SIG-M5 treated with dmso at 0.1 percent for 504 hours (cell line): ENCODE results near the gene BANP.
"Not testable (repeated sequence)": the region's sequence is repeated elsewhere in the genome, so short reads cannot be mapped to it uniquely, and the experiment has no call there.

Experiments
- DNase-seq: peaks from one replicate; lab custom pipeline; 2025; ENCODE audit not compliant: unreplicated experiment; lab: John Stamatoyannopoulos, UW

The BANP gene

DNA sequence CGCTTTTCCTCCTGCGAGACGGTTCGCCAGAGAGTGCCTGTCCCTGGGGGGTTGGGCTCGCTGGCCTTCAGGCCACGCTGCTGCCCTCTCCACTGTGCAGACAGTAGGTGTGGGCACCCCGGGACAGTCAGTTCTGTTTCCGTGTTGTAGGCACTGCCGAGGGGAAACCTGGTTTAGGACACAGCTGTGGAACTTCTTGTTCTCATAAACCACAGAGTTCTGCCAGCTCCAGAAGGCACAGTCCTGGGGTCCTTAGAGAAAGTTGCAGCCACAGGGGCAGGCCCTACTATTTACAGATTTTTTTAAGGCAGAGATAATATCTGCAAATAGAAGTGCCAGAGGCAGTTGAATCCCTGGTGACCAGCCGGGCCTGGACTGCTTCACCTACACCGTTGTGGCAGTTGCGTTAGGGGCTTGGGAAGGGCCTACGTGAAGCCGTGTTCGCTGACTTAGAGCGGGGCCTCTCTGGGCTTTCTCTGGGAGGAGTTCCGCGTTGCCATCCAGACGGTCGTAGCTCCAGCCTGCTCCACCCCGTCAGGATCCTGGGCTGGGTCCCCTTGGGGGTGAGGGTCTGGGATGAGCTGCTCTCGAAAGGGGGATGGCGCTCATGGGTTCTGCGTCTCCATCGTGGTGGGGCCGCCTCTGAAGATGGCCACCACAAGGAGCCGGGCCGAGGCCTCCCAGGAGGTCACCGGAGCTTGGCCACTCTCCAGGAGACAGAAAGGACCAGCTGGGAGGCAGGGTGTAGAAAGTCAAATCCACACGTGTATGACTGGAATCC is 126.3 kb downstream of the BANP start:
- no peak for DNase-seq

DNA sequence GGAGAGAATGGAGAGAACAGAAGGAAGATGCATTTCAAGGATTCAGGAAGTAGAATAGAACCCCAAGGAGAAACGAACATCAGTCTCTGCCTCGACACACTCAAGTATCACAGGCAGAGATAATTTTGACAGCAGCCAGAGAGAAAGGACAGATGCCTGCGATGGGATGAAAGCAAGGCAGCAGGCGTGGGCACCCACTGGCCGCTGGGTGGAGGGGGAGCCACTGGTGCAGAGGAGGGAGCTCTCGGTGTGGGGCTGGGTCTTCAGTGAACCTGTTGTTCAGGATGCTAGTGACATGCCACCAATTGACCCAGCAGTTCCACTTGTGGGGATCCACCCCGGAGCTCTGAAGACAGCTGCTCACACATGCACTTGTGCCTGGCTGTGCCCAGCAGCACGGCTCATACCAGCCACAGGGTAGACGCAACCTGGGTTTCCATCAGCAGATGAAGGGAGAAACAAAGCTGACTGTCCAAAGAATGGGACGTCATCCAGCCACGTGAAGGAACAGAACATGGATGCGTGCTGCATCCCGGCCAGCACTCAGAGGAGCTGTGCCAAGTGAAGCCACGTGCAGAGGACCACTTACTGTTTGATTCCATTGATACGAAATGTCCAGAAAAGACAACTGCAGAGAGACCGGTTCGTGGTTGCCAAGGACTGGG is 127.0 kb downstream of the BANP start:
- no peak for DNase-seq

DNA sequence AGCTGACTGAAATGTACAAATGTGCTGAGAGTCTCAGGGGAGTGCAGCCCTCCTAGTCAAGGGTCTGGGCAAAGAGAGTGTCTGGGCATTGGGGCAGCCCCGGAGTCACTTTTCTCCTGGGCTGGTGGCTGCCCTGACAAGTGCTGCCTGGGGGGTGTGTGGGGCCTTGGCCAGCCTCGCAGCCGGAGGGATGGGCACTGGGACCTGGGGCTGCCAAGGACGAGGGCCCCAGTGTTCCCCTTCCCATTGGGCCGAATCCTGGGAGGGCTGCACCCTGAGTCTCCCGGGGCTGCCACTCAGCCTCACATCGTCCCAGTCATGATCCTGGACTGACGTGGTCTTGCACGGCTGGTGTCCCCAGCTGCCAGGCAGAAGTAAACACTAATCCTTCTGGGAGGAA is 132.3 kb downstream of the BANP start:
- DNase-seq: no peak

DNA sequence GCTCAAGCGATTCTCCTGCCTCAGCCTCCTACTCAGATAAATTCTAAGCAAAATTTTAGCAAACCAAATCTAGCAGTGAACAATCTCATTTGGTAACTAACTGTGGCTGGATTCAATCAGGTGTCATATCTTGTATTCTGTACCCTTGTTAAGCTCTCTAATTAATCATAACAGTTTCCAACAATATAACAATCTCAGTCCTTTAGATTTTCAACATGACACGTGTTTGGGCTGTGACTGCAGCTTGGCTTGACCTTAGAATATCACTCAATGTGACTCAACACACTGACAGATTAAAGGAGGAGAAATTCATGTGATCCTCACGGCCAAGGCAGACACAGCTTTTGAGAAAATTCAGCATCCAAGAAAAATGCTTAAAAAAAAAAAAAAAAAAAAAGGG is 133.6 kb downstream of the BANP start:
- DNase-seq: no peak

DNA sequence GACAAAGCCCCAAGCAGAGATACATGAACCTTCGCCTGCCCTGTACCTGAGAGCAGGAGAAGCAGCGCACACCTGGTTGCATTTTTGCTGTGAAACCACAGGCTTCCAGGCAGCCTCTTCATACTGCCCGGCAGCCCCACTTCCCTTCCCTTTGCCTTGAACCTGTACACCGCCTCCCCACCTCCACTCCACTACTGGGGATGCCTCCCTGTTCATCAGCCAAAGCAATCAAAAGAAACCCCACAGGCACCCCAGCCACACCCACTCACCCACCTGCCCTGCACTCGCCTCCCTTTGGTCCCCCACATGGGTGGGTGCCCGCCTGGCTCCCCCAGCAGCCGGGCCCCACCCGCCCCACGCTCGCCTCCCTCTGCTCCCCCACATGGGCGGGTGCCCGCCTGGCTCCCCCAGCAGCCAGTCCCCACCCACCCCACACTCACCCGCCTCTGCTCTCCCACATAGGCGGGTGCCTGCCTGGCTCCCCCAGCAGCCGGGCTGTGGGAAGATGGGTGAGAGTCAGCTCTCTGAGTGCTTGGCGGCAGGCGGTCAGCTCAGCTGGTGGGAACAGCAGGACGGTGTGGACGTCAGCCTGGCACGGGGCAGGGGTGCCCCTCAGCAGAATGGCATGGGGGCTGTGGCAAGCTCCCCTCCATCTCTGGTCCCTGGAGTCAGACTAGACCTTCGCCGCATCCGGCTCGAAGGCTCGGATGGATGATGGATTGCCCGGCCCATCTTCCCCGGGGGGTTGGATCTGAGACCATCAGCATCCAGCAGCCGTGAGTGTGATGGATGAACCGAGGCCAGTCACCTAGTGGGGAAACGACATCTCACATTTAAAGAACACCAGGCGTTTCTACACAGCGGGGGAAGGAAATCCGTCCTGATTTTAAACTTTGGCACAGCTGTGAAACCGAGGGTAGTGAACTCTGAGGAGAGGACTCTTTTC is 135.6 kb downstream of the BANP start:
- DNase-seq: no peak

DNA sequence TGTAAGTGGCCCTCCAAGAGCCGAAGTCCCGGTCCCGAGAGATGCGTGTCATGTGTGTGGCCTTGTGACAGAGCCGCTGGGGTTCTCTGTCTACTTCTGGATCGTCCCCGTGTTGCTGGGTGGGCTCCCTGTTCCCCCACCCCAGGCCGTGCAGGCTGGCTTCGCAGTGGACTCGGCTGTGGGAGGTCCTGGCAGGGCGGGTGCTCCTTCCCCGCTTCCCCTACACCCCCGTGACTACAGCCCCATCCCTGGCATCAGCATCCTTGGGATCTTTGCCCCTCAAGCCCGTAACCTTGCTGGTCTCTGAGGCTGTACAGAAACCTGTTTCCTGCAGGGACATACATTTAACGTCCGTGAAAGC is 136.3 kb downstream of the BANP start:
- no peak for DNase-seq

DNA sequence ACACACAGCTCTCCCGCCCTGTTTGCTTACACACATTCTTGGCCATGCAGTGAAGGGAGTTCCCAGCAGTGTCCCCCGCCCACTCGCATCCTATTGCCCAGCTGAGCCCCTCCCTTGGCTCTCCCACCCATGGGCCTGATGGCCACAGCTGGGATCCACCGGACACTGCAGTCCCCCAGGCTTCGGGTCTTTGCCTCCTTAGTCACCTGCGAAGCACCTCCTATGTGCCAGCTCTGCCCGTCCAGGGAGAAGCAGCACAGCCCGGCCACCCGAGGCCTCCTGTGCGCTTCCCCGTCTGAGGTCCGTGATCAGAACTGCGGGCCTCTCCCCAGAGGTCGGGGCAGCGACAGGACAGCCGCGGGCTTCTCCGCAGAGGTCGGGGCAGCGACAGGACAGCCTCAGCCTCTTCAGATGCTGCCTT is 136.9 kb downstream of the BANP start:
- no peak for DNase-seq

DNA sequence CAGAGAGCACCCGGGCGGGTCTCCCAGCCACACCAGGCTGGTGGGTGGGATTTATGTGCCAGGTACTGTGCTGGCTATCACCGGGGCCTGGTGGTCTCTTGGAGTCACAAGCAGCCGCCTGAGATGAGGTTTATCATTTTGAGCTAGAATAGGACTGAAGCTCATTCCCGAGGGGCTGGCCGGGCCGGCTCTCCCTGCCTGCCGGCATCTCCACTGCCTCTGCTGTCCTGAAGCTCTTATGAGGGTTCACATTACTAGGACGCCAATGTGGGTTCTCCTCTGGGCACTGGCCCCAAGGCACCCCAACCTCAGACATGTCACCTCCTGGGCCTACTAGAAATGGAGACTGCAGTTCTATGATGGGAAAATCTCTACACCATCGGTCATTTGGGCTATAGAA is 137.4 kb downstream of the BANP start:
- DNase-seq: not testable (repeated sequence)

DNA sequence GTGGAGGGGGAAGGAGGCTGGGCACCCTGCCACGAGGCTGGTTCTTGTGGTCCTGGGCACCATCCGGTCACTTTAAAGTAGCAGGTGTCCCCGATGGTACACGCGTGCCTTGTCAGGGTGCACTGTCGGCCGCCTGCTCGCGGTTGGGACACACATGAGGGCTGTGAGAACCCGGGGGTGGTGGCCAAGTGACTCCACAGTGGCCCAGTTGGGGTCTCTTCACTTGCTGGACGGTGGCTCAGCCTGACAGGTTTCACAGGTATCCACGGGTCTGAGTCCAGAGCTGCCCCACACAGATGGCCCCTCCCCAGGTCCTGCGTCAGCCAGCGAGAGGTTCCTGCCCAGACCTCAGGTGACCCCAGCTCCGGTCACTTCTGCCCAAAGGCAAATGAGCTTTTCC is 137.8 kb downstream of the BANP start:
- not testable (repeated sequence) for DNase-seq

DNA sequence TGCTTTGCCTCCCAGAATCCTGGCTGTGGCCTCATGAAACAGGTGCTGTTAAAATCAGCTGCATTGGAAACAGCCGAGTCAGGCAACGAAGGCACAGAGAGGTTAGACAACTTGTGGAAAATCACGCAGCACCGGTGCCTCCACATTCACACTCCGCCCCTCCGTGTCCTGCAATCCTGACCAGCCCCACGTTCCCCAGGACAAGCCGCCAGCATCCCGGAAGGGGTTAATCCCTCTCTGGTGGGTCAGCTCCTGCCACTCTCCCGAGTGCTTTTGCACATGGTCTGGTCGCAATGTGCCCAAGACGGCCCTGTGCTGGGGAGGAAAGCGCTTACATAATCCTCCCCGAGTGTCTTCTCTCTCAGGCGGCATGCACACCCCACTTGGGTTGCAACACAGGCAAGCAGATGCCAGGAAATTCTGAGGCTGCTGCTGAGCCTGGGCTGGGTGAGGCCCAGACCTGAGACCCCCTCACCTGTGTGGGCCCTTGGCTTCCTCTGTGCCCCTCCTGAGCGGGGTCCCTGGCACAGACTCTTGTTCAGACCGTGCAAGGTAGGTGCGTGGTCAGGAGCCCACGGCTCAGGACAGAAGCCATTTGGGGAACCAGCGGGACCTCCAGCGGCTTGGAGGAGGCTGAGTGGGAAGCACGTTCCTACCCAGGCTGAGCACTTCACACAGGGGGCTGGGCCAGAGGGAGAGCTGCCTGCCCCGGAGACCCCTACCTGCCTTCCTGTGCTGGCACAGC is 138.6 kb downstream of the BANP start:
- DNase-seq: peak; percentile 30

DNA sequence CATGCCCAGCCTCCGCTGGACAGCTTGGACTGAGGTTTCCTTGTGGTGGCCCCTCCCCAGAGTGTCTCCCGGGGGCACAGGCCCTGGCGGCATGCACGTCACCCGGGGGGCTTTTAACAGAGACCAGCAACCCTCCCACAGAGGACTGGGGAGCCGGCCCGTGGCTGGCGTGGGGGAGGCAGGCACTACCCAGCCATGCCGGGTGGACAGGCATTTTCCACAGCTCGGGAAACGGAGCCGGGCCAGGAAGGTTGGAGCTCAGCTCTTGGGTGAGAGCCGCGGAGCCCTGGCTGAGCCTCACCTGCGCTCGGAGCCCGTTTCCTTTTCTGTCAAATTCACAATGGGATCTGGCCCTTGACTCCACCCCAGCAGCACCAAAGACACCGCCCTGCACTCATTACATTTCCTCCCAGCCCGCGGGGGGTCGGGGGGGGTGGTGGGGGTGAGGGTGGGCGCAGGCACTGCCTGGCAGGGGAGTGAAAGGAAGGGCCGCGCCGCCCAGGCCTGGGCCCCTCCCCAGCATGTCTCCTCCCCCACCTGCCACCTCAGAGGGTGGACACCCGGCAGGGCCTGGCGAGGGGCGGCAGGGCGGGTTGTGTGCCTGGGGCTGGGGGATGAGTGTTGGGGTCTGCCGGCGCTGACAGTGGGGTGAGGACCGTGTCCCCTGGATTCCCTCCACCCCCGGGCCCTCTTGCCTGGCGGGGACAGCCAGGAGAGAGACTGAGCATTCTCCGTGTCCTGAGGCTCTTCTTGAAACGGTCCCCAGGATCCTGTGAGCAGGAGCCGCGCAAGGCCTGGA is 139.3 kb downstream of the BANP start:
- not testable (repeated sequence) for DNase-seq

DNA sequence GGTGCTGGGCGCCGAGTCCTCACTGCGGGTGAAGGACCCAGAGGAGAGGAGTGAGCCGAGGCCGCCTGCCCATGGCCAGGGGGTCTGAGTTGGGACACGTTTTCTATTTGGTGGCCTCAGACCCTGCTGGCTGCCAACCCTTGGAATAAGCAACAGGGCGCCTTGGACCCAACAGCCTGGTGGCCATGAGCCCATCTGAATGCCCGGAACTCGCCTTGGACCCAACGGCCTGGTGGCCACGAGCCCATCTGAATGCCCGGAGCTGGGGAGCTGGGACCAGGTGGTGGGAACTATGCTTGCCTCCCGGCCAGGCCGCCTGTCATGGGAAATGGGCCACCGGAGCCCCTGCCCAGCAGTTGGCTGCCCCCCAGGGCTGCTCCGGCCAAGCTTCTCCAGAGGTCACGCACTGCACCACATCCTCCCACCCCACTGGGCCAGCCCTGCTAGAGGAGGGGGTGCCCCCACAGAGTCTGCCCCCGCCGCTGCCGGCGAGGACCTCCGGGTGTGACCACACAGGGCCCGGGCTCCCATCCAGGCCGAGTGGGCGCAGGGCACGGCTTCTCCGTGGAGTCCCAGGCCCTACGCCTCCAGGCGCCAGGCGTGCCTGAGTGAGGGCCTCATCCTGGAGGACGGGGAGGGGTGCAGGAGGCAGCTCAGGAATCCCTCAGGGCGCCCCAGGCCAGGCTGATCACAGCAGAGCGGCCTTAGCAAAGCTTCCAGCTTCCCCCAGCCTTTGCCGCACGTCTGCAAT is 140.2 kb downstream of the BANP start:
- DNase-seq: not testable (repeated sequence)

DNA sequence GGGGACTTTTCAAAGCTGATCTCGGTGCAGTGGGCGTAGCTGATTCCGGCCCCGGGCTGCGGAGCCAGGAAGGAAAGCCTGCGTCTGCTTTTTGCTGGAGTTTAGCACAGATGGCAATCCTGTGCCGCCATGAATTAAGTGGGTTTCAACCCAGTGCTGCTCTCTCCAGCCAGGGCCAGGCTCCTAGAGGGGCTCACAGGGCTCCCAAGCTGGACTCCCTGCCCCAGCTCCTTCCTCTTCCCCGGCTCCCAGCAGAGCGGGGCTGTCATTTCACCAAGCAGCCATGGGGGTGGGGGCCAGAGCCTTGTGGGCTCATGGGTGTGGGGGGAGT is 140.7 kb downstream of the BANP start:
- DNase-seq: not testable (repeated sequence)

DNA sequence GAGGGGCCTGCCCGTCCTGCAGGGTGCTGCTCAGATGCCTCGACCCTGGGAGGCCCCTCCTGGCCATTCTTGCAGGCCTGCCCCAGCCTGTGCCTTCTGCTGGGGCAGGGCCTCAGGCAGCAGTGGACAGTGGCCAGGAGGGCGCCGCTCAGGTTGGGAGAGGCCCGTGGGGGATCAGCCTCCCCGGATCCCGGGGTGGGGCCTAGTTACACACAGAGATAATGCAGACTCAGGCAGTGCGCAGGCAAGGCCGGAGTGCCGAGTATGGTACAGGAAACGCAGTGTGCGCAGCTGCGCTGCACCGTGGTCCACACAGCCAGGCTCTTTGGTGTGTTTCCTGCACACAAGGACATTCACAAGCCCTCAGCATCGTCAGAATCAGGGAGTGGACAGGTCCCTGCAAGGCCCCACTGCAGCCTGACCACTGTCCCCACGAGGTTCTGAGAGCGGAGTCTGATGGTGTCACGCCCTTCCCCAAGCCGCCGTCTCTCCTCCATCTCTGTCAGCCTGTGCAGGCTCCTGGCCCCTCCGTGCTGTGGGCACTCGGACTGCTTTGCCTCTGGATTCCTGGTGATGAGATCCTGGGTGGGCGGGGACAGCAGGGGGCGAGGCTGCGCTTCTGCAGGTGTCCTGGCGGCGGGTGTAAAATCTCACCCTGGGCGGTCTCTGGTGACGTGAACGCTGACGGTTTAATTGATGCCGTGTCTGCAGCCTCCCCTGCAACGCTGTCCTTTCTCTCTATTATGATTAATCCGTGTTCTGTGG is 141.7 kb downstream of the BANP start:
- not testable (repeated sequence) for DNase-seq

DNA sequence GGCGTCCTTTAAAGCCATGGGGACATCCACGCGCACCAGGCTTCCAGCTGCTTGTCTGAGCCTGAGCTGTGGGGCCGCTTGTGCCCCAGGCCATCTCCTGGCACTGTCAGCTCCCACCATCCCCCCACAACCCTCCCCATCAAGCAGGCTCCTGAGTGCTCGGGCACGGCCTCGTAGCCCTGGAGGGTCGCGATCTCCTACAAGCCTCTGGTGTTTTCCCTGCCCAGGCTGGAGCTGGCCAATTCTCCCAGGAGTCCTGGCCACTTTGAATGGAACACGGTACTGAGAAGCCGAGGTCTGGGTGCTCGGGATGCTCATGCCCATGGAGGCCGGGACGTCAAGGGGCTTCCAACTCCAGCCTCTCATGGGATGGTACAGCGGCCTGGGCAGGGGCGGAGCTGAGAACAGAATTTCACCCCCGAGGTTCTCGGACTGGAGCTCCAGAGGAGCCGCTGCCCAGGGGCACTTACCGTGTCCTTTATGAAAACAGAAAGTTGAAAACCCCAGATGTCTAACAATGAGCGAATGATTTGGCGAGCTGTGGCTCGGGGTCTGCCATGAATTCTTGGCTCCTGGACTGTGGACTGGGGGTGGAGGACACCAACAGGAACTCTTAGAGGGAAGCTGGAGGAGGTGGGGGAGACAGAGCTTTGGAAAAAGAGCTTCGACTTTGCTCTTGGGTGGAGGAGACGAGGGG is 142.5 kb downstream of the BANP start:
- DNase-seq: not testable (repeated sequence)

DNA sequence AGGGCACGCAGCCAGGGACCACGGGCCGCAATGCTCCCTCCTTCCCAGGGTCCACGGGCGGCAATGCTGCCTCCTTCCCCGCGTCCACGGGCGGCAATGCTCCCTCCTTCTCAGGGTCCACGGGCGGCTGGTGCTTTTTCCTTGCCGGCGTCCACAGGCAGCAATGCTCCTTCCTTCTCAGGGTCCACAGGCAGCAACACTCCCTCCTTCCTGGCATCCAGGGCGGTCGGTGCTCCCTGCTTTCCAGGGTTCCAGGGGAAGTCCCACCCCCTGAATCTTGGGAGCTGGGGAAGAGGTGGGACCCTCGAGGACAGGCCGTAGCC is 143.0 kb downstream of the BANP start:
- DNase-seq: not testable (repeated sequence)

DNA sequence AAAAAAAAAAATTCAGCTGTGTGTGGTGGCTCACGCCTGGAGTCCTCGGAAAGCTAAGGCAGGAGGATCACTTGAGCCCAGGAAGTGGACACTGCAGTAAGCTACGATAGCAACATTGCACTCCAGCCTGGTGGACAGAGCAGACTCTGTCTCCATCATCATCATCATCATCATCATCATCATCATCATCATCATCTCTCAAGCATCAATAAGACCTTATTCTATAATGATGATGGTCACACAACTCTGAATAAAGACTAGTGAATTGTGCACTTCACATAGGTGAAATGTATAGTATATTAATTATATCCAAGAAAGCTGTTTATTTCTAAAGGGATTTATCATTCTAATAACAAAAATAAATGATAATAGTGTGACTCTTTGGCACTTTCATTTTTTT is 143.7 kb downstream of the BANP start:
- DNase-seq: not testable (repeated sequence)

DNA sequence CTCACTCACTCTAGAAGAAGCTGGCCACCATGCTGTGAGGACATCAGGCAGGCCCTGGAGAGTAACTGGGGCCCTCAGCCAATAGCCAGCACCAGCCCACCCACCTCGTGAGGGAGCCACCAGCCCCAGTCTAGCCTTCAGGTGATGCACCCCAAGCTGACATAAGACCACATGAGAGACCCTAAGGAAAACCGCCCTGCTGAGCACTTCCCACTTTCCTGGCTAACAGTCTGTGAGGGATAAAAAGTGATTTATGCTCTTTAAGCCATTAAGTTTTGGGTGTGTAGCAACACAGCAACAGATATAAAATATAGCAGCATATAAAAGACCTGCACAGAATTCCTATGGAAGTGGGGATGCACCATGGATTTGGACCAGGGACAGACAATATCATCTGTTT is 145.4 kb downstream of the BANP start:
- DNase-seq: not testable (repeated sequence)
